IMR-90 (cell line): ENCODE measurements around the gene FAM72D. TPM values are rescaled to one million over a fixed set of nuclear protein-coding genes. Genes with fewer than 3 reads are reported as not detected.
"Not testable (repeated sequence)": the region's sequence is repeated elsewhere in the genome, so short reads cannot be mapped to it uniquely, and the experiment has no call there.

Experiments
- ATAC-seq: fragments of 200-7000 bp; cut with Tn5 transposase; 2 replicates; pipeline ENCODE4 v1.9.1; 2020; ENCODE audit warnings: low read depth, mild to moderate bottlenecking, moderate library complexity
- BruUV-seq: library from RNA; stranded (reverse); fragments of 400-500 nt; replicated peaks from 2 replicates; lab custom pipeline; 2021; lab: Mats Ljungman, UMichigan
- CTCF ChIA-PET: fragments of 300-600 bp; formaldehyde crosslinking; extraction: SDS; loops from one replicate; lab custom pipeline; 2021; ENCODE audit warnings: antibody characterized with exemption; lab: Yijun Ruan, JAX
- POLR2A ChIA-PET: fragments of 300-600 bp; sonication (Branson Sonifier 250); formaldehyde crosslinking; loops from one replicate; lab custom pipeline; 2022; ENCODE audit warnings: antibody characterized with exemption; ENCODE audit not compliant: unreplicated experiment; lab: Charles Lee
- DNase-seq: peaks from one replicate; pipeline ENCODE4 v3.0.0; 2013
- H2AFZ ChIP-seq: replicated peaks from 2 replicates; pipeline ENCODE3; 2013; ENCODE audit warnings: low read length, mild to moderate bottlenecking; ENCODE audit not compliant: poor library complexity
- H2AK5ac ChIP-seq: 2 replicates; pipeline ENCODE4 v1.6.1; 2013; ENCODE audit warnings: low read depth, low read length, inconsistent platforms
- H2AK9ac ChIP-seq: replicated peaks from 2 replicates; pipeline ENCODE3; 2013; ENCODE audit warnings: mild to moderate bottlenecking, low read depth, low read length, moderate library complexity; ENCODE audit not compliant: poor library complexity
- H2BK120ac ChIP-seq: 2 replicates; pipeline ENCODE4 v1.6.1; 2013; ENCODE audit warnings: low read depth, low read length, inconsistent platforms
- H2BK15ac ChIP-seq: 3 replicates; pipeline ENCODE4 v1.6.1; 2013; ENCODE audit warnings: low read depth, low read length, inconsistent platforms
- H2BK20ac ChIP-seq: 2 replicates; pipeline ENCODE4 v1.6.1; 2013; ENCODE audit warnings: low read depth, mild to moderate bottlenecking, inconsistent platforms, low read length, moderate library complexity
- H2BK5ac ChIP-seq: 2 replicates; pipeline ENCODE4 v1.6.1; 2013; ENCODE audit warnings: mild to moderate bottlenecking, low read depth, low read length, inconsistent platforms; ENCODE audit not compliant: poor library complexity, severe bottlenecking
- H3K14ac ChIP-seq: replicated peaks from 2 replicates; pipeline ENCODE4 v1.6.1; 2013; ENCODE audit warnings: low read depth, low read length, inconsistent platforms
- H3K18ac ChIP-seq: 2 replicates; pipeline ENCODE4 v1.6.1; 2013; ENCODE audit warnings: low read depth, low read length, control low read depth
- H3K23ac ChIP-seq: 2 replicates; pipeline ENCODE4 v1.6.1; 2013; ENCODE audit warnings: low read depth, low read length, inconsistent platforms
- H3K27ac ChIP-seq: 2 replicates; pipeline ENCODE4 v1.5.1; 2013; ENCODE audit warnings: mild to moderate bottlenecking, control low read depth, low read length; ENCODE audit not compliant: insufficient read depth
- H3K27me3 ChIP-seq: 2 replicates; pipeline ENCODE4 v1.6.1; 2013; ENCODE audit warnings: low read length; ENCODE audit not compliant: control insufficient read depth, insufficient read depth
- H3K36me3 ChIP-seq: 2 replicates; pipeline ENCODE4 v1.6.1; 2013; ENCODE audit warnings: low read length, mixed read lengths; ENCODE audit not compliant: control insufficient read depth, insufficient read depth
- H3K4ac ChIP-seq: 2 replicates; pipeline ENCODE4 v1.6.1; 2013; ENCODE audit warnings: low read depth, low read length, inconsistent platforms
- H3K4me1 ChIP-seq: 2 replicates; pipeline ENCODE4 v1.6.1; 2013; ENCODE audit warnings: low read length, mixed read lengths; ENCODE audit not compliant: control insufficient read depth, insufficient read depth
- H3K4me2 ChIP-seq: 2 replicates; pipeline ENCODE4 v1.6.1; 2013; ENCODE audit warnings: low read depth, mild to moderate bottlenecking, control low read depth, low read length, moderate library complexity
- H3K4me3 ChIP-seq: 2 replicates; pipeline ENCODE4 v1.5.1; 2013; ENCODE audit warnings: low read depth, mild to moderate bottlenecking, control low read depth, low read length, moderate library complexity; ENCODE audit not compliant: insufficient read depth
- H3K56ac ChIP-seq: 2 replicates; pipeline ENCODE4 v1.6.1; 2013; ENCODE audit warnings: low read length, inconsistent platforms; ENCODE audit not compliant: insufficient read depth; ENCODE audit errors: extremely low read depth
- H3K79me1 ChIP-seq, 2 experiments: 2 replicates each; pipeline ENCODE4 v1.6.1; 2013; ENCODE audit warnings: low read length in 2 of 2, inconsistent platforms in 1 of 2, low read depth in 1 of 2
- H3K9ac ChIP-seq: 2 replicates; pipeline ENCODE4 v1.6.1; 2013; ENCODE audit warnings: low read depth, low read length, control low read depth
- H3K9me1 ChIP-seq: 2 replicates; pipeline ENCODE4 v1.6.1; 2013; ENCODE audit warnings: low read length, inconsistent platforms; ENCODE audit not compliant: insufficient read depth
- H3K9me3 ChIP-seq: 2 replicates; pipeline ENCODE4 v1.6.1; 2013; ENCODE audit warnings: low read length; ENCODE audit not compliant: control insufficient read depth, insufficient read depth
- H4K20me1 ChIP-seq: 2 replicates; pipeline ENCODE4 v1.6.1; 2013; ENCODE audit warnings: low read length, inconsistent platforms; ENCODE audit not compliant: insufficient read depth
- H4K5ac ChIP-seq: 2 replicates; pipeline ENCODE4 v1.6.1; 2013; ENCODE audit warnings: mild to moderate bottlenecking, low read depth, low read length, control low read depth
- H4K8ac ChIP-seq, 2 experiments: 2 replicates each; pipeline ENCODE4 v1.6.1; 2013; ENCODE audit warnings: low read depth in 2 of 2, low read length in 2 of 2, control low read depth in 1 of 2, inconsistent platforms in 1 of 2
- H4K91ac ChIP-seq: 2 replicates; pipeline ENCODE4 v1.6.1; 2013; ENCODE audit warnings: low read depth, low read length, inconsistent platforms; ENCODE audit not compliant: insufficient read depth
- WGBS, 2 experiments: methylation state at CpG; one replicate each; pipeline versions ENCODE4 v1.1.5 to v1.1.7; 2013; ENCODE audit warnings: missing lambda C conversion rate in 2 of 2; ENCODE audit not compliant: insufficient read length in 1 of 2; ENCODE audit errors: extremely low coverage in 2 of 2; 5-methylcytosine and 5-hydroxymethylcytosine counted together
- dilution Hi-C: fragments of 300-500 bp; cut with HindIII; formaldehyde crosslinking; loops from one replicate; pipeline ENCODE4 v1.14.3; 2018; ENCODE audit warnings: low sequenced_read_pairs; ENCODE audit not compliant: unreplicated experiment
- in situ Hi-C: fragments of 300-500 bp; cut with MboI; formaldehyde crosslinking; loops from 3 replicates; pipeline ENCODE4 v1.14.3; 2019; ENCODE audit warnings: low sequenced_read_pairs, inconsistent platforms, mixed read lengths
- intact Hi-C: fragments of 100-400 bp; cut with micrococcal nuclease; formaldehyde crosslinking; loops from 2 replicates; pipeline ENCODE4 v1.10.0; 2022
- polyA plus RNA-seq, 3 experiments: library from polyadenylated mRNA; depleted of rRNA; stranded (reverse); fragments of >200 nt; gene quantifications; 2 replicates each; pipeline ENCODE4 v1.2.3, GENCODE V29; 2012; ENCODE audit warnings: low replicate concordance in 1 of 3
- total RNA-seq: library from RNA; depleted of rRNA; stranded (reverse); fragments of >200 nt; gene quantifications from 2 replicates; pipeline ENCODE4 v1.2.3, GENCODE V29; 2012

Gene FAM72D
- total and polyA plus RNA-seq, 2 of the 4 experiments (the other 2 are of a cell fraction) = 0.72 to 1.4 TPM

GRCh38 chr1:145101725-145102124 lies 6.0 kb downstream of the FAM72D start:
- CTCF ChIA-PET, H2BK15ac ChIP-seq, H2AK5ac ChIP-seq, H3K4ac ChIP-seq, H2AK9ac ChIP-seq, H4K8ac ChIP-seq, H4K91ac ChIP-seq, H4K5ac ChIP-seq, H2AFZ ChIP-seq, H3K9ac ChIP-seq, ATAC-seq, H3K4me3 ChIP-seq, in situ Hi-C loops, H3K56ac ChIP-seq, H3K27me3 ChIP-seq, H3K36me3 ChIP-seq, H3K14ac ChIP-seq, H3K9me1 ChIP-seq, dilution Hi-C loops, H3K23ac ChIP-seq, DNase-seq, intact Hi-C loops, H3K4me1 ChIP-seq, H2BK20ac ChIP-seq, H2BK5ac ChIP-seq, H3K79me1 ChIP-seq, POLR2A ChIA-PET, H2BK120ac ChIP-seq, H3K27ac ChIP-seq, H3K4me2 ChIP-seq, H4K20me1 ChIP-seq, BruUV-seq, H3K18ac ChIP-seq, H3K9me3 ChIP-seq: not testable (repeated sequence)
- no CpG with 5 or more reads among the region's 1 CpG for WGBS, 2 experiments

GRCh38 chr1:145103294-145103693 lies 7.5 kb downstream of the FAM72D start:
- H3K27ac ChIP-seq, H2BK120ac ChIP-seq, H3K79me1 ChIP-seq, H2BK15ac ChIP-seq, H2AK5ac ChIP-seq, H3K4ac ChIP-seq, H3K36me3 ChIP-seq, H2BK5ac ChIP-seq, H3K4me2 ChIP-seq, DNase-seq, dilution Hi-C loops, H3K56ac ChIP-seq, H4K8ac ChIP-seq, H4K20me1 ChIP-seq, H2AFZ ChIP-seq, H2BK20ac ChIP-seq, in situ Hi-C loops, H4K91ac ChIP-seq, H3K18ac ChIP-seq, BruUV-seq, H3K9me3 ChIP-seq, POLR2A ChIA-PET, H3K14ac ChIP-seq, H3K4me1 ChIP-seq, H3K23ac ChIP-seq, H3K9me1 ChIP-seq, H4K5ac ChIP-seq, H2AK9ac ChIP-seq, ATAC-seq, H3K27me3 ChIP-seq, H3K4me3 ChIP-seq, H3K9ac ChIP-seq, intact Hi-C loops, CTCF ChIA-PET: not testable (repeated sequence)
- WGBS, 2 experiments = no CpG with 5 or more reads among the region's 2 CpGs
